GM20000 (cell line): Measurements from ENCODE around the gene DOCK6.

Experiments
- DNase-seq: peaks from one replicate; pipeline ENCODE4 v3.0.0; 2012; ENCODE audit warnings: low spot score
- CTCF ChIP-seq: IDR thresholded peaks from 2 replicates; pipeline ENCODE4 v1.5.1; 2012; ENCODE audit warnings: mild to moderate bottlenecking, control low read depth; ENCODE audit errors: extremely low read depth, missing control alignments

Gene DOCK6

GRCh38 chr19:11251217-11251616, 11.1 kb downstream of the DOCK6 start:
- TF ChIP-seq CTCF, result no peak
- no peak for DNase-seq

- no peak for DNase-seq
- TF ChIP-seq CTCF, result no peak
Observed at GRCh38 chr19:11248852-11249251, 13.5 kb downstream of the DOCK6 start.

GRCh38 chr19:11247934-11248333, 14.4 kb downstream of the DOCK6 start:
- DNase-seq, result no peak
- no peak for TF ChIP-seq CTCF

GRCh38 chr19:11247391-11247790, 14.9 kb downstream of the DOCK6 start:
- no peak for DNase-seq
- no peak for TF ChIP-seq CTCF

- no peak for DNase-seq
- no peak for TF ChIP-seq CTCF
Observed at GRCh38 chr19:11246941-11247340, 15.4 kb downstream of the DOCK6 start.

GRCh38 chr19:11244846-11245589, 17.3 kb downstream of the DOCK6 start:
- no peak for TF ChIP-seq CTCF
- no peak for DNase-seq

- DNase-seq, result no peak
- TF ChIP-seq CTCF, result no peak
Observed at GRCh38 chr19:11243798-11244169, 18.5 kb downstream of the DOCK6 start.
